Measurements from ENCODE around the gene WDR45.

Gene WDR45

DNA sequence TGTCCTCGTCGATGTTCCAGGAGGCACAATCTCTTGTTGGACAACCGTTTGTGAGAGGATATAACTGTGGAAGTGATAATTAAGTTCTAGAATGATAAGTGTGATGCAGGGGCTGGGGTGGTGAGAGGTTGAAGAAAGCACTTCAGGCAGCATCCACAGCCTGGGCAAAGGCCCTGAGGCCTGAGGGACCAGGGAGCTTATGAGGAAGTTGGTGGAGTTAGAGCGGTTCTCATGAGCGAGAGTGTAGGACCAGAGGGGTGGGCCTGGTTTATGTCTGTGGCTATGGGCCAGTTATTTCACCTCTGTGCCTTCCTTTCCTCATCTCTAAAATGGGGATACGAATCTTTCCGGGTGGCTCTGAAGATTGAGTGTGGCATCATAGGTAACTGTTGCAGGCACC, 18.2 kb downstream of the WDR45 start:
- DNase-seq (ENCODE audit: low read depth), result no peak
- H3K4me3 ChIP-seq (ENCODE audit: low read length), result no peak overlapping the region
- no peak for TF ChIP-seq CTCF (conservative IDR thresholded peaks at IDR 0.05; ENCODE audit: low read depth, low read length)

DNA sequence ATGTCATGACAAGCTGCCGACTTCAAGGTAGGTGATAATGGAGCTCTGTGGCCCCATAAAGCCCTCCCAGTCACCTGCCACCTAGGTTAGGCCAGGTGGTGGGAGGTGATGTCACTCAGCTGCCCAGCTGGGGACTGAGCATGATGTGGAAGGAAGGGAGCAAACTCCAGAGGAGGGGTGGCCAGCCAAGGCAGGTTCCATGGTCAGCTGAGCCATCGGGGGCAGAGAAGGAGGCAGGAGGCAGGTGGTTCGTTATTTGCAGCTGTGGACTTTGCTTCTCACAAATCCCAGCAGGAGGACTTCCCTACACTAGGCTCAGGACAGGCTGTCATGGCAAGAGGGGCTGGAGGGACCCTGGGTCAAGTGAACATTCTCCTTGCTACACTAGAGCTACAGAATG, 18.8 kb downstream of the WDR45 start:
- no peak overlapping the region for H3K4me3 ChIP-seq (ENCODE audit: low read length)
- no peak for DNase-seq (ENCODE audit: low read depth)
- TF ChIP-seq CTCF (conservative IDR thresholded peaks at IDR 0.05; ENCODE audit: low read depth, low read length), result no peak

DNA sequence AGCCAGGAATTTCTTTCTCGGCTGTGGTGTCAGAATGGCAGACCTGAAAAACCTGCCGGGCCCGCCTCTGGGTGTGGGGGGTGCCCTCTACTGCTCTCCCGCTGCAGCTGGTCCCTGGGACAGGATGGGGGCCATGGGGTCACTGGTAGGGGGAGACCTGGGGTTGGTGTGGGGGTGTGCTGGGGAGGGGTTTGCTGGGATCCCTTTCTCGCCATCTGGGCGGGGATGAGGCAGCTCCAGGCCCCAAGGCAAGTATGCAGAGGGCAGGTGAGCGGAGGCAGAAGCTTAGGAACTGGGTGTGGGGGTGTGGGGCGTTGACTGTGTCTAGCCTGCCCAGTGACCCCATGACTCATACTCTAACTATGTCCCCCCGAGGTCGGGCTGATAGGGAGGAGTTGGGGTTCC, 20.0 kb downstream of the WDR45 start:
- no peak for TF ChIP-seq CTCF (conservative IDR thresholded peaks at IDR 0.05; ENCODE audit: low read depth, low read length)
- H3K4me3 ChIP-seq (ENCODE audit: low read length), result peak overlapping the region; percentile 28
- DNase-seq (ENCODE audit: low read depth), result no peak

DNA sequence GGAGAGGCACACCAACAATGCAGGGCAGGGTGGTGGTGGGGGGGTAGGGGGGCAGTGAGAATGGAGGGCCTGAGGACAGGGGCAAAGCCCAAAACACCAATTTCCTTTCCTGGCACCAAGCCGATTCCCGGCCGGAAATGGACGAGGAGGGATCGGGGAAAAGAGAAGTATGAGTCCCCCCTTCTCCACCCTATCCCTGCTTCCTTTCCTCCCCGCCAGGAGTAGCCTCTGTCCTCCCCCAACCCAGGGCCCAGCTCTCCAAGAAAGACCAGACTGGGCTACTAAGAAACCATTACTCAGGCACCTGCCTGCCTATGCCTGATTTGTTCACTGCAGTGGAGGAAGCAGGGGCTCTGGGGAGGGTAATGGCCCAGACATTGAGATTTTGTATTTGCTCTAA, 20.5 kb downstream of the WDR45 start:
- TF ChIP-seq CTCF (conservative IDR thresholded peaks at IDR 0.05; ENCODE audit: low read depth, low read length), result no peak
- H3K4me3 ChIP-seq (ENCODE audit: low read length), result peak overlapping the region; percentile 28
- no peak for DNase-seq (ENCODE audit: low read depth)

GRCh38 chrX:49058794-49059193, 20.9 kb downstream of the WDR45 start, which contains the start of gene CCDC120:
Gene CCDC120, plus strand, starts transcription at chrX:49058999. Its CDS starts 3,043 bp downstream, at chrX:49062042.
- H3K4me3 ChIP-seq (ENCODE audit: low read length), result peak within 1 kb of the TSS; percentile 28
- TF ChIP-seq CTCF (conservative IDR thresholded peaks at IDR 0.05; ENCODE audit: low read depth, low read length), result no peak
- no peak for DNase-seq (ENCODE audit: low read depth)

GRCh38 chrX:49054073-49054762, 25.5 kb downstream of the WDR45 start:
- no peak for DNase-seq (ENCODE audit: low read depth)
- peak overlapping the region; percentile 52 for H3K4me3 ChIP-seq (ENCODE audit: low read length)
- TF ChIP-seq CTCF (conservative IDR thresholded peaks at IDR 0.05; ENCODE audit: low read depth, low read length), result no peak

All from retinal pigment epithelial cell (primary cell).